Measurements from ENCODE around the gene NUP98. TPM values are rescaled to one million over a fixed set of nuclear protein-coding genes. Genes with fewer than 3 reads are reported as not detected.

NUP98 gene
- total and polyA plus RNA-seq, 2 donors (not counting 3 experiments of a cell fraction or from before 2014, with no cell fraction given): 92.7 to 169 TPM

- intact Hi-C loops (cut with micrococcal nuclease): no loop called here
- Histone ChIP-seq H3K9me1 (replicated peaks; ENCODE audit: control insufficient read depth, extremely low read depth, insufficient read depth, low read length) (no peaks in the 10 kb centered on the region), H3K9ac (replicated peaks; ENCODE audit: extremely low read depth, insufficient read depth, low read length) (no peak overlapping the region), H3K36me3 (ENCODE audit: control insufficient read depth in 2 of 2, extremely low read depth in 1 of 2, insufficient read depth in 2 of 2, low read length in 2 of 2) (peaks cover 11 to 23% of the 10 kb centered on the region in 2 experiments), H3K79me2 (ENCODE audit: control insufficient read depth, insufficient read depth, low read length) (peaks cover 7% of the 10 kb centered on the region), H3K27me3 (ENCODE audit: control insufficient read depth in 2 of 2, insufficient read depth in 2 of 2, low read length in 2 of 2) (no peaks in the 10 kb centered on the region), H2AFZ (ENCODE audit: low read depth, low read length) (no peak overlapping the region), H3K9me3 (replicated peaks; ENCODE audit: control insufficient read depth, insufficient read depth, low read length) (no peaks in the 10 kb centered on the region), H3K4me2 (ENCODE audit: insufficient read depth, low read length) (no peak overlapping the region), H3K4me1 (ENCODE audit: control insufficient read depth, extremely low read depth, insufficient read depth, low read length) (no peaks in the 10 kb centered on the region), H4K20me1 (replicated peaks; ENCODE audit: control insufficient read depth, extremely low read depth, insufficient read depth, low read length) (no peaks in the 10 kb centered on the region), H3K27ac (ENCODE audit: insufficient read depth, low read depth, low read length) (no peak overlapping the region), H3K4me3 (replicated peaks in 1 of 3; ENCODE audit: insufficient read depth in 1 of 3, low read depth in 1 of 3, low read length in 3 of 3) (no peak overlapping the region)
- CTCF ChIA-PET: no interaction called here
- dilution Hi-C loops (cut with MboI; ENCODE audit: extremely low pct_ligation_motif_present, low sequenced_read_pairs): no loop called here
- POLR2A ChIA-PET: no interaction called here
- no TSS peak for BruUV-seq (replicated peaks)
- no peak for DNase-seq (ENCODE audit: low read depth, low spot score)
- FAIRE-seq: no peak
- TF ChIP-seq EZH2 (IDR thresholded peaks at IDR 0.05; ENCODE audit: borderline replicate concordance, low read depth, low read length, severe bottlenecking): no peak
- no peak for TF ChIP-seq MAX (IDR thresholded peaks at IDR 0.05; ENCODE audit: insufficient read depth, insufficient read length)
- TF ChIP-seq FOS (IDR thresholded peaks at IDR 0.05; ENCODE audit: borderline replicate concordance, insufficient read depth, low read length): no peak
- no peak for TF ChIP-seq POLR2A (IDR thresholded peaks at IDR 0.05; ENCODE audit: low read depth, low read length)
- no peak for TF ChIP-seq CTCF (IDR thresholded peaks at IDR 0.05; ENCODE audit: extremely low read depth in 1 of 2, insufficient read depth in 1 of 2, low read depth in 1 of 2, low read length in 2 of 2)
- TF ChIP-seq JUN (IDR thresholded peaks at IDR 0.05; ENCODE audit: borderline replicate concordance, insufficient read depth, insufficient read length, low read depth): no peak
- TF ChIP-seq POLR2AphosphoS5 (IDR thresholded peaks at IDR 0.05; ENCODE audit: insufficient read depth, low read depth, low read length): no peak
Measured at GRCh38 chr11:3738241-3738640, 59.1 kb downstream of the NUP98 start.

All from endothelial cell of umbilical vein (primary cell).